ENCODE measurements around the gene SMAD5. TPM values are rescaled to one million over a fixed set of nuclear protein-coding genes. Genes with fewer than 3 reads are reported as not detected.

The SMAD5 gene
- total RNA-seq, 1 donor from 2014 or later, result 71.3 TPM

- peaks cover 18% of the 10 kb centered on the region for H3K27me3 Mint-ChIP-seq (ENCODE audit: low read depth, unreplicated experiment)
- no peaks in the 10 kb centered on the region for H3K4me1 ChIP-seq (ENCODE audit: insufficient read depth, low read length)
- no peak for FAIRE-seq
- DNase-seq (ENCODE audit: low read depth), result no peak
- H3K27me3 ChIP-seq (ENCODE audit: insufficient read depth, low read length), result peaks cover 24% of the 10 kb centered on the region
- no peak overlapping the region for H3K27ac Mint-ChIP-seq (ENCODE audit: unreplicated experiment)
- no peak overlapping the region for H2AFZ ChIP-seq (ENCODE audit: low read depth, low read length)
- no peak overlapping the region for H3K4me3 Mint-ChIP-seq (ENCODE audit: unreplicated experiment)
- no peaks in the 10 kb centered on the region for H3K9me3 Mint-ChIP-seq (ENCODE audit: unreplicated experiment)
- H3K79me2 ChIP-seq (ENCODE audit: insufficient read depth, low read length), result no peaks in the 10 kb centered on the region
- H3K4me3 ChIP-seq (ENCODE audit: insufficient read depth, low read depth, low read length), result no peak overlapping the region
- H3K27ac ChIP-seq (ENCODE audit: low read depth, low read length), result no peak overlapping the region
- H3K36me3 ChIP-seq (ENCODE audit: insufficient read depth, low read length), result no peaks in the 10 kb centered on the region
- no peaks in the 10 kb centered on the region for H3K9me3 ChIP-seq (ENCODE audit: insufficient read depth, low read depth, low read length)
- no peak for TF ChIP-seq CTCF (IDR thresholded peaks at IDR 0.05; ENCODE audit: insufficient read depth, low read depth, low read length)
- TF ChIP-seq EZH2 (IDR thresholded peaks at IDR 0.05; ENCODE audit: insufficient read depth, low read length), result no peak
- H3K9ac ChIP-seq (ENCODE audit: low read length), result no peak overlapping the region
- H3K36me3 Mint-ChIP-seq (ENCODE audit: low read depth, unreplicated experiment), result no peaks in the 10 kb centered on the region
- H3K4me1 Mint-ChIP-seq (ENCODE audit: low read depth, unreplicated experiment), result peaks cover 7% of the 10 kb centered on the region
- H4K20me1 ChIP-seq (ENCODE audit: insufficient read depth, low read length), result no peaks in the 10 kb centered on the region
- no peak overlapping the region for H3K4me2 ChIP-seq (ENCODE audit: low read length)
Observed at GRCh38 chr5:136232316-136232715, 99.7 kb downstream of the SMAD5 start.

Other genes with a start within 250 kb of the SMAD5 start
- not detected in 2 replicates for gene IL9, start 237.0 kb upstream of the SMAD5 start, total RNA-seq
- not detected in 2 replicates for gene LECT2, start 177.9 kb upstream of the SMAD5 start, total RNA-seq
- gene TGFBI, start 103.9 kb upstream of the SMAD5 start, total RNA-seq, result 1,145 and 1,862 TPM in 2 replicates
- 0.30 and 0.34 TPM in 2 replicates for gene SMIM32, start 60.3 kb downstream of the SMAD5 start, total RNA-seq
- not detected in 2 replicates for gene TRPC7, start 232.7 kb downstream of the SMAD5 start, total RNA-seq

Measured in astrocyte (in vitro differentiated cells and primary cell).